Skeletal muscle satellite cell (primary cell): ENCODE data around the gene SMARCA1. TPM values are rescaled to one million over a fixed set of nuclear protein-coding genes. Genes with fewer than 3 reads are reported as not detected.
"Not testable (repeated sequence)": the region's sequence is repeated elsewhere in the genome, so short reads cannot be mapped to it uniquely, and the experiment has no call there.

Experiments
- H3K27me3 ChIP-seq: 2 replicates; pipeline ENCODE4 v1.7.0; 2013; ENCODE audit warnings: low read length; ENCODE audit not compliant: control insufficient read depth, insufficient read depth
- H3K36me3 ChIP-seq: 2 replicates; pipeline ENCODE4 v1.7.0; 2013; ENCODE audit warnings: mild to moderate bottlenecking, control low read depth, low read length; ENCODE audit not compliant: insufficient read depth
- H3K4me1 ChIP-seq: 2 replicates; pipeline ENCODE4 v1.7.0; 2013; ENCODE audit warnings: low read length; ENCODE audit not compliant: control insufficient read depth, insufficient read depth
- H3K4me2 ChIP-seq: 2 replicates; pipeline ENCODE4 v1.7.0; 2013; ENCODE audit warnings: mild to moderate bottlenecking, low read length
- H3K4me3 ChIP-seq: 2 replicates; pipeline ENCODE4 v1.7.0; 2013; ENCODE audit warnings: low read length
- H3K9ac ChIP-seq: 2 replicates; pipeline ENCODE4 v1.7.0; 2013; ENCODE audit warnings: mild to moderate bottlenecking, low read depth, low read length, moderate library complexity
- H3K9me3 ChIP-seq: replicated peaks from 2 replicates; pipeline ENCODE4 v1.7.0; 2013; ENCODE audit warnings: mild to moderate bottlenecking, control low read depth, low read length
- total RNA-seq: library from RNA; depleted of rRNA; stranded (reverse); fragments of >200 nt; gene quantifications from 2 replicates; pipeline ENCODE4 v1.2.3, GENCODE V29; 2012; rRNA removed

SMARCA1 gene
- total RNA-seq = 16.2 and 17.5 TPM in 2 replicates

DNA sequence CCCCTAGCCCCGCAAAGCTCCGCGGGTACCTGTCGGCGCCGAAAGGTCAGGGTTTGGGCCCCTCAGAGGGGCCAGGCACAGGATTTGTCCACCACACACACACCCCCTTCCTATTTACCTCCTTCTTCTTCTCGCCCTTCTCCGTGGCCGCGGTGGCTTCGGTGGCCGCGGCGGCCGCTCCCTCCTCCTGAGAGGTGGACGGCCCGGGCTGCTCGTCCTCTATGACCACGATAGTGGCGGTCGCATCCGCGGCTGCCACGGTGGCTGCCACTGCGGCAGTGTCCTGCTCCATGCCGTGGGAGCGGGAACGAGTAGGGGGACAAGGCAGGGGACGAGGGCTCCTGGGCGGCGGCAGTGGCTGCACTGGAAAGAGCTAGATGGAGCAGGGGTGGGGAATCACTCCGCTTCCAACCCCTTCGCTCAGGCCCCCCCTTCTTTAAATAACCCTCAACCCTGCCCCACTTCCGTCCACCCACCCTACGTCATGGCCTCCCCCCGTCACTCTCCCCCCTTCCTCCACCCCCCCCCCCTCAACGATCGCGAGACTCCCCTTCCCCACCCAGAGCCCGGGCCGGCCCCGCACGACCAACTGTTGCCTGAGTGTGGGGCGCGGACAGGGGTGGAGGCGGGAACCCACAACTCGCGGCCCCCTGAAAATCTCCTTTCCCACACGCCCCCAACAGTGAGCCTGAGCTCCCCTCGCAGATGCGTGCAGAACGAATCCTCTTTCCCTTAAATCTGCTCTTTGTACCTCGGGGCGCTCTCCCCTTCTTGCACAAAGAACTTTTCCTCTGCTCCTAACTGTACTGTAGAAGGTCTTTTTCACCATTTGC is at the start of gene SMARCA1:
Gene SMARCA1, minus strand, starts transcription at position 412 of the 833 bp plus-strand sequence. Its CDS starts 120 bp downstream, at position 292.
- no peaks in the 10 kb centered on the region for H3K4me1 ChIP-seq
- H3K4me2 ChIP-seq = peak within 1 kb of the TSS; percentile 84
- H3K9ac ChIP-seq = peak within 1 kb of the TSS; percentile 78
- H3K27me3 ChIP-seq = no peaks in the 10 kb centered on the region
- no peaks in the 10 kb centered on the region for H3K36me3 ChIP-seq
- H3K9me3 ChIP-seq = no peaks in the 10 kb centered on the region
- H3K4me3 ChIP-seq = peak within 1 kb of the TSS; percentile 75

- no peak overlapping the region for H3K4me2 ChIP-seq
- no peaks in the 10 kb centered on the region for H3K36me3 ChIP-seq
- H3K9me3 ChIP-seq = no peaks in the 10 kb centered on the region
- no peaks in the 10 kb centered on the region for H3K27me3 ChIP-seq
- H3K4me1 ChIP-seq = peaks cover 6% of the 10 kb centered on the region
- H3K4me3 ChIP-seq = no peak overlapping the region
- no peak overlapping the region for H3K9ac ChIP-seq
These were observed 49.1 kb upstream of the SMARCA1 start for GRCh38 chrX:129572422-129572821.

- H3K4me3 ChIP-seq = no peak overlapping the region
- no peaks in the 10 kb centered on the region for H3K4me1 ChIP-seq
- H3K27me3 ChIP-seq = no peaks in the 10 kb centered on the region
- H3K9ac ChIP-seq = no peak overlapping the region
- H3K4me2 ChIP-seq = no peak overlapping the region
- no peaks in the 10 kb centered on the region for H3K36me3 ChIP-seq
- H3K9me3 ChIP-seq = no peaks in the 10 kb centered on the region
These were observed 45.1 kb upstream of the SMARCA1 start for GRCh38 chrX:129568349-129568748.

GRCh38 chrX:129566073-129566472 is 42.8 kb upstream of the SMARCA1 start:
- peaks cover 7% of the 10 kb centered on the region for H3K36me3 ChIP-seq
- no peaks in the 10 kb centered on the region for H3K9me3 ChIP-seq
- H3K4me3 ChIP-seq = no peak overlapping the region
- H3K27me3 ChIP-seq = no peaks in the 10 kb centered on the region
- no peak overlapping the region for H3K4me2 ChIP-seq
- H3K4me1 ChIP-seq = no peaks in the 10 kb centered on the region
- no peak overlapping the region for H3K9ac ChIP-seq

GRCh38 chrX:129565046-129565650 is 41.9 kb upstream of the SMARCA1 start:
- Histone ChIP-seq H3K4me3 (no peak overlapping the region), H3K36me3 (peaks cover 16% of the 10 kb centered on the region), H3K4me2 (no peak overlapping the region), H3K4me1 (no peaks in the 10 kb centered on the region), H3K9me3 (no peaks in the 10 kb centered on the region), H3K9ac (no peak overlapping the region), H3K27me3 (no peaks in the 10 kb centered on the region)

DNA sequence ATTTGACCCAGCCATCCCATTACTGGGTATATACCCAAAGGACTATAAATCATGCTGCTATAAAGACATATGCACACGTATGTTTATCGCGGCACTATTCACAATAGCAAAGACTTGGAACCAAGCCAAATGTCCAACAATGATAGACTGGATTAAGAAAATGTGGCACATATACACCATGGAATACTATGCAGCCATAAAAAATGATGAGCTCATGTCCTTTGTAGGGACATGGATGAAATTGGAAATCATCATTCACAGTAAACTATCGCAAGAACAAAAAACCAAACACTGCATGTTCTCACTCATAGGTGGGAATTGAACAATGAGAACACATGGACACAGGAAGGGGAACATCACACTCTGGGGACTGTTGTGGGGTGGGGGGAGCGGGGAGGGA is 41.1 kb upstream of the SMARCA1 start:
- H3K36me3 ChIP-seq = peaks cover 17% of the 10 kb centered on the region
- H3K27me3 ChIP-seq = not testable (repeated sequence)

DNA sequence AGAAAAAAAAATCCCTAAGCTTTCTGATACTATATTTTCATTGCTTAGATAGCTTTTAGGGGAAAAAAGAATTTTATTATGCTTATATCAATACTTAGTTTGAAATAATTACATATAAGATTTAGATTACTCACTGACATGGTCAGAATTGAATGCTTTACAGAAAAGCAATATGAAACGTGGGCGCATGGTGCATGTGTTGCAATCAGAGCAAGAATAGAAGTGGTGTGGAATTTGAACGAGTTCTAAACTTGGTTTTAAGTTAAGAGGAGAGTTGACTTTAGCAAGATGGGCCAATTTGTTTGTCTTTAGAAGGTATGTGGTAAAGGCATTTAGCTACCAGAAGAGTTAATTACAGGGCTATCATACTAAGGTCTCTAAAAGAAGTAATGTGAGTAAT is 38.2 kb upstream of the SMARCA1 start:
- H3K4me3 ChIP-seq = no peak overlapping the region
- H3K27me3 ChIP-seq = no peaks in the 10 kb centered on the region
- no peaks in the 10 kb centered on the region for H3K9me3 ChIP-seq
- no peak overlapping the region for H3K4me2 ChIP-seq
- peaks cover 24% of the 10 kb centered on the region for H3K36me3 ChIP-seq
- no peaks in the 10 kb centered on the region for H3K4me1 ChIP-seq
- H3K9ac ChIP-seq = no peak overlapping the region

More for the DNA sequence above, 41.1 kb upstream of the SMARCA1 start:
- not testable (repeated sequence) for H3K9me3 ChIP-seq, H3K4me3 ChIP-seq, H3K4me1 ChIP-seq, H3K4me2 ChIP-seq, H3K9ac ChIP-seq

GRCh38 chrX:129559783-129560182 is 36.5 kb upstream of the SMARCA1 start:
- Histone ChIP-seq H3K36me3 (peaks cover 24% of the 10 kb centered on the region), H3K27me3 (no peaks in the 10 kb centered on the region), H3K4me2 (no peak overlapping the region), H3K9me3 (no peaks in the 10 kb centered on the region), H3K4me1 (no peaks in the 10 kb centered on the region), H3K4me3 (no peak overlapping the region), H3K9ac (no peak overlapping the region)

GRCh38 chrX:129557844-129558480 is 34.7 kb upstream of the SMARCA1 start:
- H3K4me1 ChIP-seq = no peaks in the 10 kb centered on the region
- peaks cover 24% of the 10 kb centered on the region for H3K36me3 ChIP-seq
- H3K27me3 ChIP-seq = no peaks in the 10 kb centered on the region
- no peak overlapping the region for H3K4me3 ChIP-seq
- H3K4me2 ChIP-seq = no peak overlapping the region
- H3K9ac ChIP-seq = no peak overlapping the region
- H3K9me3 ChIP-seq = no peaks in the 10 kb centered on the region

GRCh38 chrX:129556806-129557315 is 33.6 kb upstream of the SMARCA1 start:
- no peak overlapping the region for H3K9ac ChIP-seq
- H3K4me3 ChIP-seq = no peak overlapping the region
- peaks cover 18% of the 10 kb centered on the region for H3K36me3 ChIP-seq
- H3K9me3 ChIP-seq = no peaks in the 10 kb centered on the region
- no peaks in the 10 kb centered on the region for H3K4me1 ChIP-seq
- H3K4me2 ChIP-seq = no peak overlapping the region
- H3K27me3 ChIP-seq = no peaks in the 10 kb centered on the region

- not testable (repeated sequence) for H3K9me3 ChIP-seq, H3K36me3 ChIP-seq, H3K4me2 ChIP-seq, H3K27me3 ChIP-seq, H3K4me3 ChIP-seq, H3K4me1 ChIP-seq, H3K9ac ChIP-seq
These were observed 31.5 kb upstream of the SMARCA1 start for GRCh38 chrX:129554816-129555215.
